HUDEP-2 (cell line): ENCODE data around the gene POLK.
A peak's percentile ranks its signal among the peaks of the same experiment; 100 is the strongest.
"Not testable (repeated sequence)": the region's sequence is repeated elsewhere in the genome, so short reads cannot be mapped to it uniquely, and the experiment has no call there.

Experiments used
- DNase-seq, 76 experiments: peaks; one replicate each; lab custom pipeline; 2025; ENCODE audit not compliant: unreplicated experiment in 76 of 76; lab: John Stamatoyannopoulos, UW

POLK gene

DNA sequence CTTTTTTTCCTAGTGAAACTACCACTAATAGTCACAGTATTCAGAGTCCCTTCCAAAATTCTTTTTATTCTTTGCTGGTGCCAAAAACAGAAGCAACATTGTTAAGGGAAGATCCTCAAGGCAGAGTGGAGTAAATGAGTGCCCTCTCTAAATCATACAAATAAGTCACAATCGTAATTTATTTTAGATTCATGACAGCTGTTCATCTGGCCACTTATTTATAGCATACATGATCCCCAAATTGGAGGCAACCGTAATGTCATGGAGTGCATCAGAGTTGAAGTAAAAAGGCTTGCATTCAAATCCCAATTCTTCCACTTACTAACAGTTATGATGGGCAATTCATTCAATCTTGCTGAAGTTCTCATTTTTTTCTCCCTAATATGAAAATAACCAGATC, 33.4 kb downstream of the POLK start:
- no peak for DNase-seq

DNA sequence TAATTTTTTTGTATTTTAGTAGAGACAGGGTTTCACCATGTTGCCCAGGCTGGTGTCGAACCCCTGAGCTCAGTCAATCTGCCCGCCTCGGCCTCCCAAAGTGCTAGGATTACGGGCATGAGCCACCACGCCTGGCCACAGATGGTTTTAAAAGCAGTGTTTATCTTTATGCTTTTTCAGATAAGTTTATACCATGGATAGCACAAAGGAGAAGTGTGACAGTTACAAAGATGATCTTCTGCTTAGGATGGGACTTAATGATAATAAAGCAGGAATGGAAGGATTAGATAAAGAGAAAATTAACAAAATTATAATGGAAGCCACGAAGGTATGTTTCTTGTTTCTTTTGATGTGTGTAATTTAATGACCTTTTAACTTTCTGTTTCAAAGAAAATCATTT, 35.1 kb downstream of the POLK start:
- DNase-seq = peak in 34 of 76 experiments; percentile 2 to 55 (median 20)

DNA sequence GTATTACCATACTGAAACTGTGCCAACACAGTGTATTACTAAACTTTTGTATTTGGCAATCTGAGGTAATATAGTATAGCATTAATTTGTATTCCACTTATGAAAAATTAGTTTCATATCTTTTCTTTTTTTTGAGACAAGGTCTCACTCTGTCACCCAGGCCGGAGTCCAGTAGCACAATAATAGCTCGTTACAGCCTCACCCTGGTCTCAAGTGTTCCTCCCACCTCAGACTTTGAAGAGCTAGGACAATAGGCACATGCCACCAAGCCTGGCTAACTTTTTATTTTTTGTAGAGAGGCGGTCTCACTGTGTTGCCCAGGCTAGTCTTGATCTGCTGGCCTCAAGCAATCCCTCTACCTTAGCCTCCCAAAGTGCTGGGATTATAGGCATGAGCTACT, 36.1 kb downstream of the POLK start:
- peak in 16 of 76 experiments; percentile 5 to 53 (median 26) for DNase-seq

GRCh38 chr5:75550597-75550996, 38.9 kb downstream of the POLK start:
- no peak for DNase-seq

GRCh38 chr5:75551471-75551870, 39.8 kb downstream of the POLK start:
- DNase-seq = no peak

- DNase-seq = no peak
Observed at GRCh38 chr5:75552764-75553163, 41.1 kb downstream of the POLK start.

GRCh38 chr5:75553358-75553757, 41.7 kb downstream of the POLK start:
- no peak for DNase-seq

DNA sequence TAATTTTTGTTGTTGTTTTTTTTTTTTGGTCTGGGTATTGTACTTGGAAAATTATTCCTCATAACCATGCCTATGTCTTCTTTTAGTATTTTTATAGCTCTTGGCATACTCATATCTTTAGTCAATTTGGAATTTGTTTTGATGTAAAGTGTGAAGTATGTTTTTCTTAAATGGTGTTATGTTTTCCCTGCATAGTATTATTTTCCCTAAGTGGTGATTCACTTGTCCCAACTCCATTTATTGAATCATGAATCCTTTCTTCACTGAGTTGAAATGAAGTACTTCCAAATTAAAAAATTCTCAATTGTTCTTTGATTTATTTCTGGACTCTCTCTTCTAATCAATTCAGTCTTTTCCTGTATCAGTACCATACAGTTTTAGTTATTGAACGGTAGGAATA, 46.5 kb downstream of the POLK start:
- no peak for DNase-seq

DNA sequence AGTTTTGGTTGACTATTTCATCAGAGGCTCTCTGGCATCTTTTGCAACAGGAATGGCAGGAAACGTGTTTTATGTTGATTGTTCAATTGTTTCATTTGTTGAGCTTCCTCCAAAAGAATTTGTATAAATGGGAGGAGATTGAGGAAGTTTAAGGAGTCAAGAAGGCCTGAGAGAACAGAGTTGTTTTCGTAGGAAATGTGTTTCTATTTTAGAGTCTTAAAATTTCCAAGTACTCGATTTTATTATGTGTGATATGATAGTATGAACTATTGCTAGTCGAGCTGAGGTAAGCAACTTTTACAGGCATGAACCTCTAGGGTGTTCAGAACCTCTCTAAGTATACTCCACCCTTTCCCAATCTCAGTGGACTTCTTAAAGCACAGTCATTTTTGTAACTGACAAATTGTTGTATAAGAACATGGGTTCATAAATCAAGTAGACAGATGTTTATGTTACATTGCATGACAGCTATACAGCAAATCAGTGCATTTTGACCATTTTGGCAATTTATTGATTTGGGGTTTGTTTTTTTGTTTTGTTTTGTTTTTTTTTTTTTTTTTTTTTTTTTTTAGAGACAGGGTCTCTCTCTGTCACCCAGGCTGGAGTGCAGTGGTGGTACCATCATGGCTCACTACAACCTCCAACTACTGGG, 47.4 kb downstream of the POLK start:
- DNase-seq = no peak

- DNase-seq = not testable (repeated sequence)
Observed at GRCh38 chr5:75560655-75561054, 49.0 kb downstream of the POLK start.

- not testable (repeated sequence) for DNase-seq
Observed at GRCh38 chr5:75565991-75566709, 54.5 kb downstream of the POLK start.

DNA sequence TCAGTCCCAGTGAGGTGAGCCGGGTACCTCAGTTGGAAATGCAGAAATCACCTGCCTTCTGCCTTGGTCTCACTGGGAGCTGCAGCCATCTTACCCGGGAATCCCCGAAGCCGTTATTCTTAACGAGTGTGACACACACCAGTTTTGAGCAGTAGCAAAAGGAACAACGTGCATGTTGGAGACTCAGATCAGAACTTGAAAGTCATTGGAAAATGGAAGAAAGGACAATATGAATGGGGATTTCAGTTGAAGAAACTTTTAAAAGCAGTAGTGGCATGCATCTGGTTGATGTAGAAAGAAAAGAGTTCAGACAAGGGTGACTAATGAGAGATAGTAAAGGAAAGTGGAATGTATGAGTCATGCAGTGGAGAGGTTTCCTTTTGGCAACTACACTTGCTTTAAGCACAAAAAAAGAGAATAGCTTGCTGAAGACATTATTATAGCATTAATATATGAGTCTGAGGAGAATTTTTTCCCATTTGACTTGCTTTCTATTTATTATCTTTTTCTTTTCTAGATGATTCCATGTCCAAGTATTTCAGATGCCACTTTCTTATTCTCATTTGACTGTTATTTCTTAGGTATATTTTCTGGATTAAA, 55.1 kb downstream of the POLK start:
- peak in 38 of 76 experiments; percentile 1 to 84 (median 56) for DNase-seq

GRCh38 chr5:75567710-75568109, 56.0 kb downstream of the POLK start:
- peak in 17 of 76 experiments; percentile 2 to 54 (median 22) for DNase-seq

DNA sequence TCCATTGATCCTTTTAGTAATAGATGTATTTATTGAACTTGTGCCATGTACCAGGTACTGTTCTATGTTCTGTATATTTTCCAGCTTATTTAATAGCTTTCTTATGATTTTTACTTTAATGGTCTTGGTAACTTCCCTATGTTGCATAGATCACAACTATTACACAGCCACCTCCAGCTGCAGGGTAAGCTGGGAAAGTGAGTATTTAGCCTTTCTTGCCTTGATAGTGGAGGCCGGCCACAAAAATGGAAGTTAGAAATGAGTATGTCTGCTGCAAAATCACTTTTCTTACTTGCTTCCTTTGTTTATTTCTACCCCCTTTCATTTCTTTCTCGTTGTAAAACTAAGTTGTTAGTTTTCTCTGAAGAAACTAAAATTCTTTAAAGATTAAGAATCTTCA, 56.5 kb downstream of the POLK start:
- no peak for DNase-seq

DNA sequence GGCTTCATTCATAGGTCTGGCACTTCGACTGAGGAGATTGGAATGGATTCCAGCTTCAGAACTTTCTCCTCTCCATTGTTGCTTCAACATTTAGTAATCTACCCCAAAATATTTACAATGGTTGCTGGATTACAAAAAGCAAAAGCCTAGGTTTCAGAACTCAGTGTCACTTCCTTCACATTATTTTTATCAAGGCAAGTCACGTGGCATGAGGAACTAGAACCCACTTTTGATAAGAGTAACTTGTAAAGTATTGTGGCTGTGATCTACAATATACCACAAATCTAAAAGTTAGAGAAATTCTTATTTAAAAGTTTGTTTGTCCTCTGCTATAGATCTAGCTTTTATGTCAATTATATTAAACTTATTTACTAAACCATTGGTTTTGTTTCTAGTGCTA, 59.9 kb downstream of the POLK start:
- DNase-seq = peak in 3 of 76 experiments; percentile 3 to 8 (median 8)

- no peak for DNase-seq
Observed at GRCh38 chr5:75574791-75575190, 63.1 kb downstream of the POLK start.

DNA sequence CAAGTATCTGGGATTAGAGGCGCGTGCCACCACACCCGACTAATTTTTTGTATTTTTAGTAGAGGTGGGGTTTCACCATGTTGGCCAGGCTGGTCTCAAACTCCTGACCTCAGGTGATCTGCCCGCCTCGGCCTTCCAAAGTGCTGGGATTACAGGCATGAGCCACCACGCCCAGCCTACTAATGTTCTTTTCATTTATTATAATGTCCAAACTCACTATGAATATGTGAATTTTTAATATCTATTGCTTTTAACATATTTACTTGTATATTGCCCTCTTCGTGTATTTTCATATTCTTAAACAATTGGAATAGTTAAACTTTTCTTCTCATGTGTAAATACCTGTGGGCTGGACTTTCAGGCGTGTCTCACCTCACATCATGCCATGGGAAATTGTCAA, 66.6 kb downstream of the POLK start:
- not testable (repeated sequence) for DNase-seq

- no peak for DNase-seq
Observed at GRCh38 chr5:75584641-75585040, 73.0 kb downstream of the POLK start.

DNA sequence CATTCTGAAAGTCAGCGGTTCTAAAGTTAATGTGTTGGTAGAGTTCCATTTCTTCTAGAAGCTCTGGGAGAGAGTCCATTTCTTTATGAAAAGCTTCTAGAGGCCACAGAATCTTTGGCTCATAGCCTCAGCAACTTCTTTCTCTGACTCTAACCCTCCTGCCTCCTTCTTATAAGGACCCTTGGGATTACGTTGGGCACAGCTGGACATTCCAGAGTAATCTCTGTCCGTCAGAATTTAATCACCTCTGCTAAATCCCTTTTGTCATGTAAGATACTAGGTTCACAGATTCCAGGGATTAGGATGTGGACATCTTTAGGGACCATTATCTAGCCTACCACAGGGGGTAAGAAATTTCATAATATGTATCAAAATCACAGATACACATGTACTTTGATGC, 77.0 kb downstream of the POLK start:
- DNase-seq = no peak

- no peak for DNase-seq
Observed at GRCh38 chr5:75600535-75600934, 88.8 kb downstream of the POLK start.

GRCh38 chr5:75601567-75601966, 89.9 kb downstream of the POLK start:
- no peak for DNase-seq

- DNase-seq = no peak
Observed at GRCh38 chr5:75601996-75602395, 90.3 kb downstream of the POLK start.
